GM10847 (cell line): ENCODE measurements around the gene CRACDL.

Experiments
- POLR2A ChIP-seq: IDR thresholded peaks from 2 replicates; pipeline ENCODE4 v1.6.1; 2011; ENCODE audit not compliant: insufficient read length; ENCODE audit errors: extremely low read depth

Gene CRACDL

GRCh38 chr2:98803405-98804264 lies 132.4 kb downstream of the CRACDL start:
- TF ChIP-seq POLR2A, result no peak

- no peak for TF ChIP-seq POLR2A
Measured at GRCh38 chr2:98802344-98802743, 133.7 kb downstream of the CRACDL start.

- no peak for TF ChIP-seq POLR2A
Measured at GRCh38 chr2:98801921-98802321, 134.1 kb downstream of the CRACDL start.

GRCh38 chr2:98801286-98801685 lies 134.7 kb downstream of the CRACDL start:
- TF ChIP-seq POLR2A, result no peak

- no peak for TF ChIP-seq POLR2A
Measured at GRCh38 chr2:98800330-98801064, 135.5 kb downstream of the CRACDL start.

GRCh38 chr2:98799375-98800329 lies 136.4 kb downstream of the CRACDL start:
- no peak for TF ChIP-seq POLR2A

- TF ChIP-seq POLR2A, result no peak
Measured at GRCh38 chr2:98796775-98797544, 139.1 kb downstream of the CRACDL start.

GRCh38 chr2:98795891-98796676 lies 139.9 kb downstream of the CRACDL start:
- no peak for TF ChIP-seq POLR2A

- no peak for TF ChIP-seq POLR2A
Measured at GRCh38 chr2:98793897-98794830, 141.9 kb downstream of the CRACDL start.

GRCh38 chr2:98793275-98793674 lies 142.8 kb downstream of the CRACDL start:
- TF ChIP-seq POLR2A, result no peak

GRCh38 chr2:98790221-98790620 lies 145.8 kb downstream of the CRACDL start:
- TF ChIP-seq POLR2A, result no peak

- no peak for TF ChIP-seq POLR2A
Measured at GRCh38 chr2:98787700-98788099, 148.3 kb downstream of the CRACDL start.

GRCh38 chr2:98786179-98786578 lies 149.8 kb downstream of the CRACDL start:
- TF ChIP-seq POLR2A, result no peak
